K562 (cell line): ENCODE results near the gene SEBOX. TPM values are rescaled to one million over a fixed set of nuclear protein-coding genes. Genes with fewer than 3 reads are reported as not detected.

Experiments used
- CBX1 ChIP-seq: sonication (generic); IDR thresholded peaks from 2 replicates; pipeline ENCODE4 v1.6.1; 2016; ENCODE audit warnings: antibody characterized with exemption, low read depth, mild to moderate bottlenecking
- DACH1 ChIP-seq: fragments of 450-650 bp; IDR thresholded peaks from 2 replicates; pipeline ENCODE4 v1.6.1; 2018; ENCODE audit not compliant: partially characterized antibody
- DPF2 ChIP-seq: fragments of 450-650 bp; IDR thresholded peaks from 2 replicates; pipeline ENCODE4 v1.6.1; 2016
- GATAD2B ChIP-seq: fragments of 450-650 bp; IDR thresholded peaks from 2 replicates; pipeline ENCODE4 v1.6.1; 2017; ENCODE audit warnings: mild to moderate bottlenecking, borderline replicate concordance
- IRF1 ChIP-seq: sonication (generic); formaldehyde crosslinking; IDR thresholded peaks from 2 replicates; pipeline ENCODE4 v1.8.0; 2022; ENCODE audit warnings: missing genetic modification reagents, mild to moderate bottlenecking, borderline replicate concordance
- MIER1 ChIP-seq: fragments of 450-650 bp; IDR thresholded peaks from 2 replicates; pipeline ENCODE4 v1.6.1; 2016; ENCODE audit warnings: antibody characterized with exemption, mild to moderate bottlenecking, low read depth
- POLR3A ChIP-seq: IDR thresholded peaks from 2 replicates; pipeline ENCODE4 v1.6.1; 2011; ENCODE audit warnings: borderline replicate concordance, mild to moderate bottlenecking, moderate library complexity; ENCODE audit not compliant: insufficient read length, insufficient read depth; ENCODE audit errors: extremely low read depth
- SIN3A ChIP-seq, 2 experiments: fragments of 150-350 bp in 1 of 2; IDR thresholded peaks; 2 replicates each; pipeline ENCODE4 v1.6.1; 2011 to 2016; ENCODE audit warnings: borderline replicate concordance in 2 of 2, low read depth in 2 of 2, low read length in 2 of 2, mild to moderate bottlenecking in 2 of 2, moderate library complexity in 2 of 2; ENCODE audit not compliant: control insufficient read depth in 1 of 2
- SMAD1 ChIP-seq: fragments of 150-350 bp; IDR thresholded peaks from 2 replicates; pipeline ENCODE4 v1.6.1; 2014; ENCODE audit warnings: low read length, low read depth; ENCODE audit not compliant: partially characterized antibody
- SMARCB1 ChIP-seq: IDR thresholded peaks from 2 replicates; pipeline ENCODE4 v1.6.1; 2011; ENCODE audit warnings: improper control_type of control experiment, low read depth; ENCODE audit not compliant: insufficient read length
- ZBTB34 ChIP-seq: fragments of 250-450 bp; sonication (Bioruptor Pico); IDR thresholded peaks from 2 replicates; pipeline ENCODE4 v1.8.0; 2021; ENCODE audit warnings: mild to moderate bottlenecking, moderate library complexity
- ZNF165 ChIP-seq: fragments of 250-450 bp; sonication (Bioruptor Pico); IDR thresholded peaks from 2 replicates; pipeline ENCODE4 v1.4.0; 2020; ENCODE audit warnings: borderline replicate concordance
- ZNF197 ChIP-seq: fragments of 200-800 bp; sonication (Bioruptor generic); IDR thresholded peaks from 2 replicates; pipeline ENCODE4 v1.6.1; 2016; ENCODE audit warnings: low read depth, missing genetic modification characterization, missing compliant biosample characterization
- ZNF263 ChIP-seq: sonication (generic); formaldehyde crosslinking; IDR thresholded peaks from 2 replicates; pipeline ENCODE4 v1.8.0; 2022; ENCODE audit warnings: mild to moderate bottlenecking, missing genetic modification reagents, borderline replicate concordance
- ZNF316 ChIP-seq: fragments of 450-650 bp; IDR thresholded peaks from 2 replicates; pipeline ENCODE4 v1.6.1; 2016
- ZNF551 ChIP-seq: fragments of 250-450 bp; sonication (Bioruptor Pico); IDR thresholded peaks from 2 replicates; pipeline ENCODE4 v1.5.0; 2021; ENCODE audit warnings: mild to moderate bottlenecking, moderate library complexity
- ZNF644 ChIP-seq: fragments of 200-800 bp; sonication (Bioruptor generic); IDR thresholded peaks from 2 replicates; pipeline ENCODE4 v1.6.1; 2016; ENCODE audit warnings: low read depth, missing genetic modification characterization, missing compliant biosample characterization
- polyA plus RNA-seq, 8 experiments: library from polyadenylated mRNA; depleted of rRNA in 4 of 8; stranded (reverse) in 5 of 8; unstranded in 3 of 8; fragments of >200 nt; fragmentation: Nextera tagmentation in 2 of 8; fragmentation: Illumina TruSeq in 1 of 8; extraction: Ambion mirVana in 2 of 8; extraction: Trizol in 1 of 8; gene quantifications; 2 replicates each; pipeline versions ENCODE4 v1.2.1 to v1.2.3, GENCODE V29; 2011 to 2014; ENCODE audit warnings: inconsistent platforms in 1 of 8, missing spikeins in 1 of 8
- total RNA-seq, 7 experiments: library from RNA; depleted of rRNA in 6 of 7; stranded (reverse); fragments of >200 nt in 6 of 7; fragmentation: Illumina TruSeq in 2 of 7; extraction: Trizol in 2 of 7; gene quantifications; 2 replicates each; pipeline versions ENCODE4 v1.2.1 to v1.2.3, GENCODE V29; 2011 to 2021; ENCODE audit warnings: low replicate concordance in 1 of 7
- TF ChIP-seq, protein P1 (sequence below): sonication (generic); formaldehyde crosslinking; IDR thresholded peaks from 2 replicates; pipeline ENCODE4 v1.8.1; 2023; ENCODE audit warnings: missing genetic modification reagents, mild to moderate bottlenecking, borderline replicate concordance
- TF ChIP-seq, protein P2 (sequence below): fragments of 450-650 bp; formaldehyde crosslinking; IDR thresholded peaks from 2 replicates; pipeline ENCODE4 v1.4.0; 2020; ENCODE audit warnings: mild to moderate bottlenecking, moderate library complexity

Gene SEBOX
- total and polyA plus RNA-seq, 9 of the 15 experiments (the other 6 are each of a cell fraction or from before 2014, with no cell fraction given): not detected

DNA sequence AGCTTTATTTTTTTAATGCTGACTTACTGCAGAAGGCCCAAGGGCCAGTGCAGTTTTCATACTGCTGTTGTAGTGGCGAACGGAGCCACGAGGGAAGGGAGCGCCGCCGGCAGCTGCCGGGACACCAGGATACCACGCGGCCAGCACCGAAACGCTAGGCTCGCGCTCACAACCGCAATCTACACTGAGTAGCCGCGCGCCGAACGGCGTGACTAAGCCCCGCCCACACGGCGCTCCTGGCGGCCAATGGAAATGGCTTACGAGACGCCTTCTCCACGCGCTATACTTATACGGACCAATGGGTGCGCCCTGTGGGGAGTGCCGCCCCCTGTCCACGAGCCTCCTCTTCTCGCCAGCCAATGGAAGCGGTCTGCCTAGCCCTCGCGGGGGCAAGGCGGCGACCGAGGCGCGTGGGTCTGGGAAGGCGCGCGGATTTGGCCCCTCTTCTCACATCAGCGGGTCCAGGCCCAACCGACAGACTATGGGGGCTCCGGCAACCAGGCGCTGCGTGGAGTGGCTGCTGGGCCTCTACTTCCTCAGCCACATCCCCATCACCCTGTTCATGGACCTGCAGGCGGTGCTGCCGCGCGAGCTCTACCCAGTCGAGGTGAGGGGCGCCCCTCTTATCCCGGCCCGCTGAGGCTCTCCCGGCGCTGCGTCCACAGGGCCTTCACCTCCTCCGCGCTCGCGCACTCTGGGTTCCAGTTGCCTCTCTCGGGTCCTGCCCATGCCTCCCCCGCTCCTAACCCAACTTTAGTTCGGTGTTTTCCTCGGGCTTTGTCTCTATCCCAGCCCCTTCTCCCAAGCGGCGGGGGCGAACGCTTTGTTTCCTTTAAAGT lies 46.0 kb downstream of the SEBOX start, which contains the start of gene TMEM97 (continued):
- TF ChIP-seq ZBTB34 (CRISPR knock-in tag) (no peak), CBX1 (no peak), ZNF316 (no peak), SMARCB1 (no peak), POLR3A (no peak), ZNF263 (no peak), SIN3A (IDR thresholded peaks at IDR 0.05; ENCODE audit: borderline replicate concordance in 2 of 2, control insufficient read depth in 1 of 2, low read depth in 2 of 2, low read length in 2 of 2) (peak; percentile 52 to 89; a peak in 2 of 4 replicates), DACH1 (no peak), ZNF165 (CRISPR knock-in tag) (no peak), DPF2 (no peak; the same call in 1 of the 2 replicates), MIER1 (no peak), ZNF551 (CRISPR knock-in tag) (no peak), GATAD2B (peak; percentile 76), IRF1 (no peak), ZNF197 (no peak), SMAD1 (no peak), ZNF644 (tag) (no peak)
- TF ChIP-seq, protein P1, sequence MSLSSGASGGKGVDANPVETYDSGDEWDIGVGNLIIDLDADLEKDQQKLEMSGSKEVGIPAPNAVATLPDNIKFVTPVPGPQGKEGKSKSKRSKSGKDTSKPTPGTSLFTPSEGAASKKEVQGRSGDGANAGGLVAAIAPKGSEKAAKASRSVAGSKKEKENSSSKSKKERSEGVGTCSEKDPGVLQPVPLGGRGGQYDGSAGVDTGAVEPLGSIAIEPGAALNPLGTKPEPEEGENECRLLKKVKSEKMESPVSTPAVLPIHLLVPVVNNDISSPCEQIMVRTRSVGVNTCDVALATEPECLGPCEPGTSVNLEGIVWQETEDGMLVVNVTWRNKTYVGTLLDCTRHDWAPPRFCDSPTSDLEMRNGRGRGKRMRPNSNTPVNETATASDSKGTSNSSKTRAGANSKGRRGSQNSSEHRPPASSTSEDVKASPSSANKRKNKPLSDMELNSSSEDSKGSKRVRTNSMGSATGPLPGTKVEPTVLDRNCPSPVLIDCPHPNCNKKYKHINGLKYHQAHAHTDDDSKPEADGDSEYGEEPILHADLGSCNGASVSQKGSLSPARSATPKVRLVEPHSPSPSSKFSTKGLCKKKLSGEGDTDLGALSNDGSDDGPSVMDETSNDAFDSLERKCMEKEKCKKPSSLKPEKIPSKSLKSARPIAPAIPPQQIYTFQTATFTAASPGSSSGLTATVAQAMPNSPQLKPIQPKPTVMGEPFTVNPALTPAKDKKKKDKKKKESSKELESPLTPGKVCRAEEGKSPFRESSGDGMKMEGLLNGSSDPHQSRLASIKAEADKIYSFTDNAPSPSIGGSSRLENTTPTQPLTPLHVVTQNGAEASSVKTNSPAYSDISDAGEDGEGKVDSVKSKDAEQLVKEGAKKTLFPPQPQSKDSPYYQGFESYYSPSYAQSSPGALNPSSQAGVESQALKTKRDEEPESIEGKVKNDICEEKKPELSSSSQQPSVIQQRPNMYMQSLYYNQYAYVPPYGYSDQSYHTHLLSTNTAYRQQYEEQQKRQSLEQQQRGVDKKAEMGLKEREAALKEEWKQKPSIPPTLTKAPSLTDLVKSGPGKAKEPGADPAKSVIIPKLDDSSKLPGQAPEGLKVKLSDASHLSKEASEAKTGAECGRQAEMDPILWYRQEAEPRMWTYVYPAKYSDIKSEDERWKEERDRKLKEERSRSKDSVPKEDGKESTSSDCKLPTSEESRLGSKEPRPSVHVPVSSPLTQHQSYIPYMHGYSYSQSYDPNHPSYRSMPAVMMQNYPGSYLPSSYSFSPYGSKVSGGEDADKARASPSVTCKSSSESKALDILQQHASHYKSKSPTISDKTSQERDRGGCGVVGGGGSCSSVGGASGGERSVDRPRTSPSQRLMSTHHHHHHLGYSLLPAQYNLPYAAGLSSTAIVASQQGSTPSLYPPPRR (CRISPR knock-in tag): no peak
- TF ChIP-seq, protein P2, sequence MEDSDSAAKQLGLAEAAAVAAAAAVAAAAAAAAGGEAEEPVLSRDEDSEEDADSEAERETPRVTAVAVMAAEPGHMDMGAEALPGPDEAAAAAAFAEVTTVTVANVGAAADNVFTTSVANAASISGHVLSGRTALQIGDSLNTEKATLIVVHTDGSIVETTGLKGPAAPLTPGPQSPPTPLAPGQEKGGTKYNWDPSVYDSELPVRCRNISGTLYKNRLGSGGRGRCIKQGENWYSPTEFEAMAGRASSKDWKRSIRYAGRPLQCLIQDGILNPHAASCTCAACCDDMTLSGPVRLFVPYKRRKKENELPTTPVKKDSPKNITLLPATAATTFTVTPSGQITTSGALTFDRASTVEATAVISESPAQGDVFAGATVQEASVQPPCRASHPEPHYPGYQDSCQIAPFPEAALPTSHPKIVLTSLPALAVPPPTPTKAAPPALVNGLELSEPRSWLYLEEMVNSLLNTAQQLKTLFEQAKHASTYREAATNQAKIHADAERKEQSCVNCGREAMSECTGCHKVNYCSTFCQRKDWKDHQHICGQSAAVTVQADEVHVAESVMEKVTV (CRISPR knock-in tag): no peak
